Adrenal gland (tissue), 12 donors: Measurements from ENCODE around the gene CD300LB. TPM values are rescaled to one million over a fixed set of nuclear protein-coding genes. Genes with fewer than 3 reads are reported as not detected.
"Not testable (repeated sequence)": the region's sequence is repeated elsewhere in the genome, so short reads cannot be mapped to it uniquely, and the experiment has no call there.

Experiments used
- DNase-seq, 7 donors: peaks; one replicate each; pipeline ENCODE4 v3.0.0-alpha.2; 2019 to 2020
- H3K27ac ChIP-seq, 5 donors: fragments of 200-600 bp; sonication (generic) in 4 of 5; 1 replicate in 3 of 5; 2 replicates in 2 of 5; pipeline versions ENCODE4 v1.5.1 to v1.8.0; 2016 to 2020; ENCODE audit warnings: mild to moderate bottlenecking in 1 of 5
- H3K27me3 ChIP-seq: fragments of 200-600 bp; 2 replicates; pipeline ENCODE4 v1.8.0; 2021
- H3K36me3 ChIP-seq, 2 donors: fragments of 200-600 bp; replicated peaks in 1 of 2; 1 replicate in 1 of 2; 2 replicates in 1 of 2; pipeline versions ENCODE4 v1.5.1 to v1.8.0; 2018 to 2022
- H3K4me1 ChIP-seq, 2 donors: fragments of 200-600 bp; replicated peaks in 1 of 2; 1 replicate in 1 of 2; 2 replicates in 1 of 2; pipeline versions ENCODE4 v1.5.1 to v1.8.0; 2018 to 2021
- H3K4me3 ChIP-seq, 4 donors: fragments of 200-600 bp; sonication (generic) in 3 of 4; one replicate each; pipeline ENCODE4 v1.5.1; 2016 to 2018
- H3K9me3 ChIP-seq, 3 donors: fragments of 200-600 bp; sonication (generic) in 1 of 3; replicated peaks in 1 of 3; 1 replicate in 2 of 3; 2 replicates in 1 of 3; pipeline versions ENCODE4 v1.5.1 to v1.8.0; 2016 to 2021
- CTCF ChIP-seq, 6 experiments: fragments of 450-650 bp in 4 of 6; fragments of 200-600 bp in 2 of 6; sonication (generic) in 1 of 6; IDR thresholded peaks; 1 replicate in 5 of 6; 2 replicates in 1 of 6; pipeline versions ENCODE4 v1.5.1 to v1.8.0; 2016 to 2021; ENCODE audit warnings: antibody characterized with exemption in 6 of 6, mild to moderate bottlenecking in 2 of 6, moderate library complexity in 1 of 6
- POLR2A ChIP-seq, 2 donors: fragments of 450-650 bp; IDR thresholded peaks; one replicate each; pipeline ENCODE4 v1.6.1; 2017; ENCODE audit warnings: antibody characterized with exemption in 2 of 2, mild to moderate bottlenecking in 2 of 2, moderate library complexity in 1 of 2
- WGBS, 4 donors: extraction: QIAGEN DNeasy Blood & Tissue Kit in 2 of 4; methylation state at CpG; one replicate each; pipeline versions ENCODE4 v1.1.5 to v1.1.7; 2013 to 2017; 5-methylcytosine and 5-hydroxymethylcytosine counted together
- intact Hi-C, 2 donors: fragments of 100-400 bp; cut with DNase I; formaldehyde crosslinking; loops; one replicate each; pipeline versions ENCODE4 v1.14.1 to v1.15.0; 2022 to 2023
- polyA plus RNA-seq, 3 donors: library from polyadenylated mRNA; stranded (reverse); fragments of 200-250 nt in 2 of 3; fragments of 350-450 nt in 1 of 3; fragmentation: Illumina TruSeq in 1 of 3; extraction: RNeasy Lipid Tissue Mini Kit (QIAGEN cat#74804) in 1 of 3; gene quantifications; one replicate each; pipeline ENCODE4 v1.2.3, GENCODE V29; 2013 to 2014
- total RNA-seq, 9 donors: library from RNA; depleted of rRNA in 4 of 9; stranded (reverse); fragments of >200 nt in 4 of 9; fragments of 120-200 nt in 1 of 9; fragmentation: NEBNext Ultra II Directional in 1 of 9; extraction: Animal tissue kit (Norgen Biotek cat#: 25700) in 1 of 9; gene quantifications; one replicate each; pipeline versions ENCODE4 v1.1.0 to v1.2.4, GENCODE V29; 2013 to 2023
- donor health status: healthy with polysubstance abuse.
- donor health status: Bipolar disorder and iron deficiency.
- donor health status: DM: yes; HTN: yes; CAD: no.
- donor health status: DM: no; HTN: no; CAD: no.
- donor health status: DM: no; HTN: no; CAD: no.
- donor health status: DM: yes; HTN: yes; CAD: no.

CD300LB gene
- total and polyA plus RNA-seq, 12 donors = 0.17 to 0.95 (median 0.28) TPM; not detected in 1

DNA sequence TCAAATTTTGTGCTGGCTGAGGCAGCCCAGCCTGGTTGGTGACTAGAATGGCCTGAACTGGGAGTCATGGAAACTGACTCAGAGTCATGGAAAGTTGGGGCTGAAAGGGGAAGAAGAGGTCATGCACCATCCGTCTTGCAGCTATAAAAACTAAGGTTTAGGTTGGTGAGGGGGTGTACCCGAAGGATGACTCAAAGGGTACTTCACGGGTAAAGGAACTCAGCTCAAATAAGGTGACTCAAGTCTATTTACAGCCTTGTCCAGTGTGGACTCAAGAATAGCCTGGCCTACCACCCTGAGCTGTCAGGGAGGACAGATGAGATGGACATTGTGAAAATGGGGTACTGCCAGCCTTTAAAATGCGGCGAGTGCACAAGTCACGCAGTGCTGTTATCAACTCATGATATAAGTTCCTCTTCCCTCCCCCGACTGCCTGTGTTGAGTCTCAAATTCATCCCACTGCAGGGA, 18.6 kb downstream of the CD300LB start:
- Histone ChIP-seq H3K27me3 (no peaks in the 10 kb centered on the region), H3K27ac (peak overlapping the region in 2 of 5 donors; percentile 21 to 73)
- peak in 3 of 7 donors; percentile 39 to 51 (median 41) for DNase-seq

DNA sequence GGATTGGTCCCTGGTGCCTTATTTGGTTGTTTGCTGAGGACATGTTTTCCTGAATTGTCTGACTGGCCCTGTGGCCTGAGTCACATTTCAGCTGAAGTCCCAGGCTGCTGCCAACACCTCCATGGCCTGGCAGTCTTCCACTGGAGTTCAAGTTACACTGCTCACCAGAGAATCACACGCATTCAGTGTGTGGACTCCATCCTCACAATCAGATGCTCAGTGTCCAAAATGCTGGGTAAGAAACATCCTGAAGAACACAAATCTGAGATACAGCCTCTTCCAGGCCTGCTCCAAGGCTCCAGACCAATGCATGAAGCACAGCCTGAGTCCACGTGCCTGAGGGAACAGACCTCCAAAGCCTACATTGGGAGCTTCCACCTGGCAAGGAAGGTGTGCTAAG, 19.2 kb downstream of the CD300LB start:
- TF ChIP-seq POLR2A (IDR thresholded peaks at IDR 0.05) = no peak
- no peak for TF ChIP-seq CTCF (IDR thresholded peaks at IDR 0.05)
- 43 to 75% (median 65%) methylated on average over 1 to 2 of the region's 2 CpGs for WGBS, 4 donors
- no peaks in the 10 kb centered on the region for H3K36me3 ChIP-seq
- no peaks in the 10 kb centered on the region for H3K9me3 ChIP-seq
- peak; percentile 53 to 80 (median 73) for DNase-seq
- no peaks in the 10 kb centered on the region for H3K4me1 ChIP-seq
- peak overlapping the region in 2 of 5 donors; percentile 21 to 73 for H3K27ac ChIP-seq
- no peak overlapping the region for H3K4me3 ChIP-seq
- no peaks in the 10 kb centered on the region for H3K27me3 ChIP-seq
- intact Hi-C loops = no loop called here

More for the DNA sequence above, 18.6 kb downstream of the CD300LB start:
- no peak overlapping the region for H3K4me3 ChIP-seq
- no peaks in the 10 kb centered on the region for H3K9me3 ChIP-seq
- H3K4me1 ChIP-seq = no peaks in the 10 kb centered on the region
- no peaks in the 10 kb centered on the region for H3K36me3 ChIP-seq
- WGBS, 4 donors = 55 to 66% (median 61%) methylated on average over 7 of the region's 7 CpGs
- TF ChIP-seq POLR2A (IDR thresholded peaks at IDR 0.05) (no peak), CTCF (IDR thresholded peaks at IDR 0.05) (no peak)
- intact Hi-C loops = no loop called here

- no peak overlapping the region for H3K27ac ChIP-seq
- H3K9me3 ChIP-seq = no peaks in the 10 kb centered on the region
- H3K4me3 ChIP-seq = no peak overlapping the region
- TF ChIP-seq POLR2A (IDR thresholded peaks at IDR 0.05) (no peak), CTCF (IDR thresholded peaks at IDR 0.05) (no peak)
- intact Hi-C loops = no loop called here
- H3K27me3 ChIP-seq = no peaks in the 10 kb centered on the region
- no peaks in the 10 kb centered on the region for H3K4me1 ChIP-seq
- H3K36me3 ChIP-seq = no peaks in the 10 kb centered on the region
- no peak for DNase-seq
Observed at GRCh38 chr17:74508156-74508555, 23.1 kb downstream of the CD300LB start.

- H3K9me3 ChIP-seq, H3K4me1 ChIP-seq, intact Hi-C loops, H3K27me3 ChIP-seq, H3K36me3 ChIP-seq, H3K27ac ChIP-seq, H3K4me3 ChIP-seq: not testable (repeated sequence)
- peak in 3 of 7 donors; percentile 31 to 54 (median 40) for DNase-seq
- WGBS, 4 donors = 60 to 70% (median 66%) methylated on average over 5 of the region's 5 CpGs
Observed at GRCh38 chr17:74503949-74504348, 27.3 kb downstream of the CD300LB start.

DNA sequence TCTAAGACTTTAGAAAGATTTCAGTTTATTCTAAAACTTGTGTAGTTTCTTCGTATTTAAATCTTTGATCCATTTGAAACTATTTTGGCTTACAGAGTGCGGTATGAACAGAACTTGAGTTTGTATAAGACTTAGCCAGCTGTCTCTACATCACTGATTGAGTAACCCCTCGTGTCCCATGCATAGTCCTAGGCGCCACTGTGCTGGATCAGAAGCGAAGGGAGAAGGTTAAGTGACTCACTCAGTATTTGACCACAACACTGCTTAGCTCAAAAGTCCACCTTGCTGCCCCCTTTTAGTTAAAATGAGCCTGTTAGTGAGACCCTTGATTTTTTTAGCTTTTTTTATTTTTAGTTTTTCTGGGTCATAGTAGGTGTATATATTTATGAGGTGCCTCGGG, 28.4 kb downstream of the CD300LB start:
- DNase-seq = no peak
- intact Hi-C loops = no loop called here
- no peaks in the 10 kb centered on the region for H3K4me1 ChIP-seq
- no peak for TF ChIP-seq POLR2A (IDR thresholded peaks at IDR 0.05)
- no peak for TF ChIP-seq CTCF (IDR thresholded peaks at IDR 0.05)
- H3K4me3 ChIP-seq = no peak overlapping the region
- 58 to 79% (median 69%) methylated on average over 6 of the region's 6 CpGs for WGBS, 4 donors
- no peak overlapping the region for H3K27ac ChIP-seq
- no peaks in the 10 kb centered on the region for H3K27me3 ChIP-seq
- no peaks in the 10 kb centered on the region for H3K9me3 ChIP-seq
- no peaks in the 10 kb centered on the region for H3K36me3 ChIP-seq
